Stimulated activated CD4-positive, alpha-beta T cell treated with anti-CD3 and anti-CD28 coated beads, Interleukin-4, amount 100 ng/mL, for 48 hours (primary cell): ENCODE data around the gene RASGEF1C.
A peak's percentile ranks its signal among the peaks of the same experiment; 100 is the strongest.

Experiments used
- DNase-seq, 2 donors: peaks; one replicate each; pipeline ENCODE4 v3.0.0-alpha.2; 2020; ENCODE audit warnings: low read depth in 2 of 2

RASGEF1C gene

GRCh38 chr5:180209137-180209581 lies at the start of gene RASGEF1C:
Gene RASGEF1C (minus strand): TSS chr5:180209211. CDS start chr5:180138052, 71,159 bp downstream.
- peak; percentile 54 to 66 for DNase-seq

- DNase-seq: no peak
These were observed 44.2 kb upstream of the RASGEF1C start for GRCh38 chr5:180253036-180253824.

DNA sequence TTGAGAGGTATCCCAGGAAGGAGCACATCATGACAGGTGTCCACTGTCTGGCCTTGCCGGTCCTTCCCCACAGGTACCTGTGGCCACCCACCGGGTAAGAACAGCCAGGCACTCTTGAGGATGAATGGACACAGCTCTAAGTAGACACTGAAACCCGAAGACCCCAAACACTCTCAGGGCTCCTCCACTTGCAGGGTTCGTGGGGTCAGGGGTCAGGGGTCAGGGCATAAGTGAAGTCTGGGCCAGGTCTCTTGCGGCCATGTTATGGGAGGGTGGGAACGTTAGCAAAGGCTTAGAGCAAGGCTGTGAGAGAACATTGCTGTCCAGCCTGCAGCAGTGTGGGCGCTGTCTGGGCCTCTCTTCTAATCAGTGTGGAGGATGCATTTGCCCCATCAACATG lies 42.9 kb upstream of the RASGEF1C start:
- DNase-seq: no peak

DNA sequence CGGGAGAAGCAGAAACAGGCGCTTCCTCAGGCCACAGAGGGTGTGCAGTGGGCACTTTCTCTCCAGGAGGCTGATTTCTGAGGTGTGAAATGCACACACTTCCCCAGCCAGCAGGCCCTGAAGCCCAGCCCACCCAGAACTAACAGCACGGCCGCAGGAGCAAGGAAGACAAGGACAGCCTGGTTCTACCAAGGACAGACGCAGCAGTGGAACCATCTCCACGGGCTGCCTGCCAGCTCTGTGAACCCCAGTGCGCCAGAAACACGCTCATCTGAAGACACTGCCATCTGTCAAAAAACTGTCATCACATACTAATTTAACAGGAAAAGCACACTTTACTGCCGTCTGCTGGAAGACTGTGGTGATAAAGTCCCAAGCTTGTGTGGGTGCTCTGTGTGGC lies 42.1 kb upstream of the RASGEF1C start:
- DNase-seq: no peak

DNA sequence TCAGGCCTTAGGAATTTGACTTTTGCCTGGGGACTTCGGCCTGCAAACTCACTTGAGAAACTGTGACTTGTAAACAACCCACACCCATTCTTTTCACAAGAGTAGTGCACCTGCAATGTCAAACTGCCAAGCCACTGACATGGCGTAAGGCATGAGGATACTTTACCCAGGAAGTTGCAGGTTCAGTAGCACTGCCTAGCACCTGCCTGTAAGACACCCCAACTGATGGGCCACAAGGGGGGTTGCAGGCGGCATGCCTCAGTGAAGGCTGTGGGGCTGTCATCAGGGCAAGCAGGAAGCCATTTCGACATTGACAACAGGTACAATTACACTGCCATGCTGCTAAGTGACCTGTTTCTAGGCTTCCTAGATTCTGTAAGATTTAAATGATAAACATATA lies 41.3 kb upstream of the RASGEF1C start:
- DNase-seq: no peak

GRCh38 chr5:180241600-180241999 lies 32.6 kb upstream of the RASGEF1C start:
- DNase-seq: no peak

- DNase-seq: no peak
These were observed 29.6 kb upstream of the RASGEF1C start for GRCh38 chr5:180238631-180239030.

- DNase-seq: no peak
These were observed 26.8 kb upstream of the RASGEF1C start for GRCh38 chr5:180235846-180236245.

GRCh38 chr5:180235077-180235476 lies 26.1 kb upstream of the RASGEF1C start:
- no peak for DNase-seq

GRCh38 chr5:180234271-180234670 lies 25.3 kb upstream of the RASGEF1C start:
- no peak for DNase-seq

DNA sequence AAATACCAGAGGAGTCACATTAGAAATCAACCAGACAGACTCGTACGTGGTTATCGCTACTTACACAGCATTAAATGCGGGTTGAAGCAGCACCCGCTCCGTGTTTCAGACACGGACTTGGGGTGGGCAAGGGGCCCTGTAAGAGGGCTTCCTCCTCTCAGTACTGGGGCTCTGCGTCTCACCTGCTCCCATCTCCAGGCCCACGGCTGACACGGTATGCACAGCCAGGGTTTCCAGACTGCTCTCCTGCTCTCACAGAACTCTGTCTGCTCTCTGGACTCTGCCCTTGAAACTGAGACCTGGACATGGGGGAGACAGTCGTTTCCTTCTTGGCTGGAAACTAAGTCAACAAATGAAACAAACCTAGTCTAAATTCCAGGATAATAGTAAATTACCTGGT lies 24.7 kb upstream of the RASGEF1C start:
- no peak for DNase-seq

DNA sequence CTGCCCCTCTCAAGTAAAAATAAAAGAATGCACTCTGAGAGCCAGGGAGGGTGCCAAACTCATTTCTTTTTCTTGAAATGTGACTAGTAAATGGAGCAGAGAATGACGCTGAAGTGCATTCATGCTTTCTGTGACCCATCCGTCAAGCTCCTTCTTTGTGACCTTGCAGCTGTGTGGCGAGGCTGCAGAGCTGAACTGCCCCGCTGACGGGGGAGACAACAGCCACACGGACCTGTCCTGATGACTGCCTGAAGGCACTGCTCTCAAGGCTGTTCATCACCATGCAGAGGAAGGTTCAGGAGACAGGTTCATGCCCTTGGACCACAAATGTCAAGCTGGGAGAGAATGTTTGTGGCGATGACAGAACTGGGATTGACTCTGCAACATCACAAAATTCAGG lies 21.0 kb upstream of the RASGEF1C start:
- DNase-seq: no peak

DNA sequence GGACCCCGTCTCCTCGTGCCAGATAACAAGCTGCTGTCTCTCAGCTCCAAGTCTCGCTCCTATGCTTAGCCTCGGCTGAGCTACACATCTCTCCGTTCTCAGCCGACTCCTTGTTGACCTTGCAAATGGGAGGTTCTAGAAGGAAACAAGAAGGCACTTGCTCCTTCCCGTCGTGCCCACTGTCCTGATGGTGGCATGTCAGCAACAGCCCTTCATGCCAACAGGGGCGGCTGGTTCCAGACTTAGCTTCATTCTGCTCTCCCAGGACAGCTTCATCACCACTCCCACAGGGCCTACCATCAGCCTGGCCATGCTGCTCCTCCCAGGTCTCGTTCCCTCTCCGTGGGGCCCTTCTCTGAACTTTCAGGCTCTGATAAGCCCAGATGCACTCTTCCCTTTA lies 13.0 kb upstream of the RASGEF1C start:
- DNase-seq: no peak

DNA sequence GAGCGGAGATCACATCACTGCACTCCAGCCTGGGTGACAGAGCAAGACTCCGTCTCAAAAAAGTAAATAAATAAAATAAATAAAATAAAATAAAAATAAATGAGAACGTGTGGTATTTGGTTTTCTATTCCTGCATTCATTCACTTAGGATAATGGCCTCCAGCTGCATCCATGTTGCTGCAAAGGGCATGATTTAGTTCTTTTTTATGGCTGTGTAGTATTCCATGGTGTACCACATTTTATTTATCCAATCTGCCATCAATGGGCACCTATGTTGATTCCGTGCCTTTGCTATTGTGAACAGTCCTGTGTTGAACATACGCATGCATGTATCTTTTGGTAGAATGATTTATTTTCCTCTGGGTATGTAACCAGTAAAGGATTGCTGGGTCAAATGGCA lies 8.8 kb upstream of the RASGEF1C start:
- DNase-seq: no peak

GRCh38 chr5:180216646-180217171 lies 7.7 kb upstream of the RASGEF1C start:
- no peak for DNase-seq

DNA sequence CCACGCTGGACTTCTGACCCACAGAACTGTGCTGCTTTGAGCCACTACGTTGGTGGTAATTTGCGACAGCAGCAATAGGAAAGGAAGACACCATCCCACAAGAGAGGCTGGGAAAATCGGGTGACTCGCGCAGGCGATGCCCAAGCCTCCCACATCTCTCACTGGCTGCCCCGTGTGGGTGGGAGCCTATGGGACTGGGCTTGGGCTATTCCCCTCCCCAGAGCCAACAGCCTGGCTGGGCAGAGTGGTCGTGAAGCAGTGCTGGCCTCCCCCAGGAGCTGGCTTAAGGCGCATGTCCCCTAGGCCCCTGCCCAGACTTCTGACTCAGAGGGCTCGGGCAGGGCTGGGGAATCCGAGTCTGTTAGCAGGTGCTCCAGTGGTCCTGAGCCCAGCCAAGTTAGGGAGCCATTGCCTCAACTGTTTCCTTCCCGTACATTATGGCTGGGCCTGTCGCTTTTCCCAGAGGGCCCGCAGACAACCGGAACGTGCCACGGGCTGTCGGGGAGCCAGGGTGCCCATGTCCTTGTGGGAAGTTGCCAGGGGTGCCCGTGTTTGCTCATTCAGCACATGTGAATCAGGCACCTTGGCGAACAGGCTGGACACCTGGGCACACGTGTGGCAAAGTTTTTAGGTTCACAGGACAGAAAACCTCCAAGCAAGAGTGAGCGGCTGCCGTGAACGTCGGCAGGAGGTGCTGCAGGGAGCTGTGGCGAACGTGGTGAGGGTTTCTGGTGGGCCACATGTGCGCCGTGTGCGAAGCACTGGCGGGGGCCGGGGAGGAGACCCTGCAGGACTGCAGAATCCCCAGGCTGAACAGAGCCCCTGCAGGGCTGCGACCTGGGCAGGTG lies 7.0 kb upstream of the RASGEF1C start:
- DNase-seq: no peak

- DNase-seq: no peak
These were observed 6.1 kb upstream of the RASGEF1C start for GRCh38 chr5:180214870-180215770.

DNA sequence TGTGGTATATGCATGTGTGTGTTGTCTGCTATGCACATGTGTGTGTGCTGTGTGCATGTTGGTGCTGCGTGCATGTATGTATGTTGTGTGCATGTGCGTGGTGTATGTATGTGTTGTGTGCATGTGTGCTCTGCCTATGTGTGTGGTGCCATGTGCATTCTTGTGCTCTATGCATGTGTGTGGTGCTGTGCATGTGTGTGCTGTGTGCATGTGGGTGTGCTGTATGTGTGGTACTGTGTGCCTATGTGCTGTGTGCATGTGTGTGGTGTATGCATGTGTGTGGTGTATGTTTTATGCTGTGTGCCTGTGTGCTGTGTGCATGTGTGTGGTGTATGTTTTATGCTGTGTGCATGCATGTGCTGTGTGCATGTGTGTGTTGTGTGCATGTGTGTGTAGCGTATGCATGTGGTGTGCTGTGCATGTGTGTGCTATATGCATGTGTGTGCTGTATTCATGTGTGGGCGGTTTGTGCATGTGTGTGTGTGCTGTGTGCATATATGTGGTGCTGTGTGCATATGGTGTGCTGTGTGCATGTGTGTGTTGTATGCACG lies 4.7 kb upstream of the RASGEF1C start:
- no peak for DNase-seq

GRCh38 chr5:180213256-180213600 lies 4.2 kb upstream of the RASGEF1C start:
- DNase-seq: no peak

DNA sequence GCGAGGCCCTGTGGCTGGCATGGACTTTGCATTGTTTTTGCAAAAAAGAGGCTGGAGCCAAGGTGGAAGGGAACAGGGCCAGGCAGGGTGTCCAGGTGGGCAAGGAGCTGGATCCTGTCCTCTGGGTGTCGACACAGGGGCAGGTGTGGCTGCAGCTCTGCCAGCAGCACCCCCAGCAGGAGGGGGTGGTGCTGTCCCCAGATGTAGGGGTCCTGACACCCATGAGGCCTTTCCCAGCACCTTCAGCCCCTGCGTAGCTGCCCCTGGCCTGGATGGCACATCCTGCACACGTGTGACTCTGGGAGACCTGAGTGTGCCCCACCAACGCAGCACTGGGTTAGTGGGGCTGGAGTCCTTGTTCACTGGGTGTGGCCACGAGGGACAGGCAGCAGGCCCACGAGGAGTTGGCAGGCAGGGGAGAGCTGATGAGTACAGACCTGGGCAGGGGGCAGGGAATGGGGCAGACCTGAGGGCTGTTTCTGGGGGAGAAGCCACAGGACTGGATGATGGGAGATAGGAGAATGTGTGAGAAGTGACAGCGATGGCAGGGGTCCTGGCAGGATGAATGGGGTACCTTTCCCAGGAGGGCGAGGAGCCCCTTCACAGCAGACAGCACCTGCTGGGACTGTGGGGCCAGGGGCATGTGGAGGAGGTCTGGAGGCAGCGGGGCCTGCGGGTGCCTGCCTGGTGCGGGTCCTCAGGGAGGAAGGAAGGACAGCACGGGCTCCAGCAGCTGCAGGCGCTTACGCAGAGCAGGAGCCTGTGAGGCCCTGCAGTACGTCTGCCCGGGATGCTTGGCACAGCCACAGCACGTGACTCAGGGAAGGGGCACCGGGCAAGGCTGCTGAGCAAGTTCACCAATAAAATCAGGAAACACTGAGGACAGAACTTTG lies 3.6 kb upstream of the RASGEF1C start:
- no peak for DNase-seq

DNA sequence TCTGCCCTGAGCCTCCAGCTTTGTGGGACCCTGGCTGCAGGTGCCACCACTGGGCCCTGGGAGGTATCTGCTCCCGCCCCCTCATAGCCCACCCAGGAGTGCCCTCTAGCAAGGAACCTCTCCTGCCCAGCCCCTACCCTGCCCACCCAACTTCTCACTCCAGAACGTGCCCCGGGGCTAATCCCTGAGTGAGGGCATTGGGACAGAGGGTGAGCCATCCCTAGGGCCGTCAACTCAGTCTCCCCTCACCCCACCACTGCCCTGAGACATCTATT lies 2.7 kb upstream of the RASGEF1C start:
- DNase-seq: no peak
